Measurements from ENCODE around the gene CERCAM.
A peak's percentile ranks its signal among the peaks of the same experiment; 100 is the strongest.
"Not testable (repeated sequence)": the region's sequence is repeated elsewhere in the genome, so short reads cannot be mapped to it uniquely, and the experiment has no call there.

Gene CERCAM

DNA sequence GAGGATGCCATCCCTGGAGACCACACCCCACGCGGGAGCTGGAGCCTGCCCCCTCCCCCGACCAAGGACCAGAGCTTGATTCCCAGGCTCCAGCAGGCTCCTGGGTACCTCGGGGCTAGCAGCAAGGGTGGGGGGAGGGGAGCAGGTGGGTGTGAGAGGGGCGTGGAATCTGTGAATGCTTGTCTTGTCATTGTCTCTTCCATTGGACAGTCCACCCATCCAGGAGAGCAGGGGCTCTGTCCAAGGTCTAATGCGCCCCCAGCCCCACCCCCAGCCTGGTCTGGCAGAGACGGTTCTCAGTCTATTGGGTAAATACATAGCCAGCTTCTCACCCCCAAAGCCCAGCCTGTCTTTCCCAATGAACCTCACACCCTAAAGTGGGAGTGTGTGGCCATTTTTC is 26.7 kb upstream of the CERCAM start:
- no peak for DNase-seq

DNA sequence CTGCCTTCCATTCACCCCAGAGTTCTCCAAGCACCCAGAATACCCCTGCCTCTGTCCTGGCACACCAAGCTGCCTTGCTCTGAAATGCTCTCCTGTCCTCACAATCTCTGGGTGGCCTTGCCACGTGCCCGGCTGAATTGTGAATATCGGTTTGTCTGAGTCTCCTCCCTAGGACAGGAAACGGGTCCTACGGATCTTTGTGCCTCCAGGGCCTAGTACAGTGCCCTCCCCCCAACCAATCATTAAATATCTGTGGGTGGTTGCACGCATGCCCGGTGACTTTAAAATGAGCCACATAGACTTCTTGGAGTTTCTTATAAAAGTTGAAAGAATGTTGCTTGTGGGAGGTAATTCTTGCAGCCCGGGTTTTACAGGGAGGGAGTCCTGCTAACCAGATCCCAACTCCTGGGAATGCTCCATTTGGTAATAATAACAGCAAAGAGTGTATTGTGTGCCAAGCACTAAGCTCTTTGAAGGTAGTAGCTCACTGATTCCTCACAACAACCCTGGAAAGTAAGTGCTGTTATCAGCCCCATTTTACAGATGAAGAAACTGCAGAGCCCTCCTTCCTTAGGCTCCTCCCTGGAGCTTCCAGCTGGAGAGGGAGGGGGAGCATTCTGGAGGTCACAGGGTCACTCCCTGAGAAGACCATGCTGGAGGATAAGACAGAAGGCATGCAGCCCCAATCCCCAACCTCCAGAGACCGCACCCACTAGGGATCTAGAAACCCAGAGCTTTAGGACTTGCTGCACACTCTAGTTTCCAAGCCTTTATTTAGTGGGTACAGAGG is 26.1 kb upstream of the CERCAM start:
- peak; percentile 57 for DNase-seq

DNA sequence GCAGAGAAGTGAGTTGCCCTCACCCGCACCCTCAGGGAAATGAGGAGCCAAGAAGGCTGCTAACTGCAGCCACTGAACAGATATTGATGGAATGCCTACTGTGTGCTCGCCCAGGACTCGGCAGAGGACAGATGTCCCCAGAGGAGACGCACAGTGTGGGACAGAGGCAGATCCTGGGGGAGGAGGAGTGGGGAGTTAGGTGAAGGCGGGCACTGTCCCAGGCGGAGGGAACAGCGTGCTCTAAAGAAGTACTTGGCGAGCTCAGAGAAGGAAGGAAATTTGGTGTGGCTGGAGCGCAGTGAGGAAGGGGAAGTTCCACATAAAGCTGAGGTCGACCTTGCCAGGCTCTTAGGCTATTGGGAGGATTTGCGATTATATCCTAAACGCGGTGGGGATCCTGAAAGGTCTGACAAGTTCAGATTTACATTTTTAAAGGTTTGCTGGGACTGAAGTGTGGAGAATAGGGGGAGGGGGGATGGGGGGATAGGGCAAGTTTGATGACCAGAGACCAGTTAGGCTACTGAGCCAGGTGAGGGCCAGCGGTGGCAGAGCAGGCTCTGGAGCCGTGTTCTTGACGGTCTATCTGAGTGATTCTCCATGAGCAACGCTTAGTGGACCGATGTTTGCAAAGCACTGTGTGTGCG is 23.6 kb upstream of the CERCAM start:
- no peak for DNase-seq

DNA sequence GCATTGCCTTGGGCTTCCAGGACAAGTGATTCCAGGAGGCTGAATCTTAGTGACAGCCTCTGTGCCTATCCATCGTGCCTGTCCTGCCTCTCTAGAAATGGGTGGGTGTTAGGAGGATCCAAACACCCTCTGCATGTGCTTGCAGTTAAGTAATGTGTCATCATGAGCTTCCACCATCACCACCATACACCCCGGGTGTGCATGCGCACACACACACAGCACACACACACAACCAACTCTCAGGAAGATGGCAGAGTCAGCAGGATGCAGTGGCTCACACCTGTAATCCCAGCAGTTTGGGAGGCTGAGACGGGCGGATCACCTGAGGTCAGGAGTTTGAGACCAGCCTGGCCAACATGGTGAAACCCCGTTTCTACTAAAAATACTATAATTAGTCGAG is 22.8 kb upstream of the CERCAM start:
- DNase-seq, result no peak

DNA sequence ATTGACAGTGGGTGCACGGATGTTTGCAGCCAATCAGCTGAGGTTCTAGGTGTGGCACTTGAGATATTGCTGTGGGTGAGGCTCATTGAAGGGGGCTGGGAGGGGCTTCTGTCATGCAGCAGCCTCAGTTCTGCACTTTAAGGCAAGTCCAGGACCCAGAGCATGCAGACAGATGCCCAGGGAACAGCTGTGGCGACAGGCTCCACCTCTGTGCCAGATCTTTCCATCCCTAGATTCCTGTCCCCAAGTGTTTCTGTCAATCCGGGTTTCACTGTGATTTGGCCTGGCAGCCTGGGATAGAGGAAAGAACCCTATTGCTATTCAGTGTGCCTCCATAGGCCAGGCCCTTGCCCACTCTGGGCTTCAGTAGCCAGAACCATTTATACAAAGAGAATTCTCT is 20.8 kb upstream of the CERCAM start:
- no peak for DNase-seq

DNA sequence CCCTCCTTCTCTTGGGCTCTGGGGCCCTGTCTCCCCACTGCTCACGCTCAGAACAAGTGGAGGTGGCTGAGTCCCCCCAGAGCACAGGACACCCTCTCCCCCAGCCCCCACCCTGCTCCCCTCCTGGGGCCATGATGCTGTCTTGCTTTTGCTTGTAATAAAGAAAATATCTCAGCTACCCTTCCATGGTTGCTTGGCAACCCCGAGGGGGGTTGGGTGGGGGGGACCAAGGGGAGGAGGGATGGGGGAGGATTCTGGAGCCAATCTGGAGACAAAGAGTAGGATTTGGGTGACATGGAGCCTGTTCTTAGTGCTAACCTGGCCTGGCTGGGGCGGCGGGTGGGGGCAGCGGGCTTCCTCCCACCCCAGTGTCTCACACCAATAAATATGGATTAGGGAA is 16.1 kb upstream of the CERCAM start:
- no peak for DNase-seq

DNA sequence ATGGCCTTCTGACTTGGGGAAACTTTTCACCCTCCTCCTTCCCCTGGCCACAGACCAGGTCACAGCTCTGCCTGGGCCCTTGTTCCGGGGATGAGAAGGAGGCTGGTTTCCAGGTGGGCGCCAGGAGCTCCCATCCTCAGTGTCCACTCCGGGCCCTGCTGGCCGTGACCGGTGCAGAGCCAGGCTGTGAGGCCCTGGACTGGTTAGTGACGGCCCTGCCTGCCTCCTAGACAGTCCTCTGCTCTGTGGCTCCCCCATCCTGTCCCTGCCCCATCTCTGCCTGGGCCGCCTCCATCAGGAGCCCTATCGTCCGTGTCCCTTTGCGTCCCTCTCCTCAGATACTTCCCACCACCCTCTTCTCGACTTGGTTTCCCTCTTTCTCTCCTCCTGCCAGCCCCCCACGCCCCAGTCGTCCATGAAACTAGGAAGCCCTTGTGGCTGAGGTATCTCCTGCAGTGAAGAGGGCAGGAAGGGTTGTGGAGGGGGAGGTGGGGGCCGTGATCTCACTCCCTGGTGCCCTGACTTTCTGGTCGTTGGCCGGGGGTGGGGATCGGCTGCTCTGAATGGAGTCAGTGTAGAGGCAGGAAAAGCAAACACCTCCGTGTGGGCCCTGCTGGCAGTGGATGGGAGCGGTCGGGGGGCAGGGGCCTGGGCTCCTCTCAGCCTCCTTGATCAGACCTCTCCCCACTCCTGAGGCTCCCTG is 15.4 kb upstream of the CERCAM start:
- DNase-seq, result no peak

DNA sequence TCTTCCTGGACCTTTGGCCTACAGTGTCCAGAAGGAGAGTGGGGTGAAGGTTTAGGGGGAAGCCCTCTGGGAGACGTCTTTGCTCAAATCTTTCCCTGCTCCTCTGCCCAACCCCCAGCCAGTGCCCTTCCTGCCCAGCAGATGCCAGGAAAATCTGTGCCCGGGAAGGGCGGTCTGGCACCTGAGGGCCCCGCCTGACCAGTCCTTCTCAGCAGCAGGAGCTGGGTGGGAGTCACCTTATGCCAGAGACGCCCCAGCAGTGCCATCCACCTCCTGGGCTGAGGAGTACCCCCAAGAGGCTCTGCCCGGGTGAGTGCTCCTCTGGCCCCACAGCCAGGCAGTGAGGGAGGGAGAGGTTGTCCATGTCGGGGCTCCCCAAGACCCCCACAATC is 14.9 kb upstream of the CERCAM start:
- no peak for DNase-seq

DNA sequence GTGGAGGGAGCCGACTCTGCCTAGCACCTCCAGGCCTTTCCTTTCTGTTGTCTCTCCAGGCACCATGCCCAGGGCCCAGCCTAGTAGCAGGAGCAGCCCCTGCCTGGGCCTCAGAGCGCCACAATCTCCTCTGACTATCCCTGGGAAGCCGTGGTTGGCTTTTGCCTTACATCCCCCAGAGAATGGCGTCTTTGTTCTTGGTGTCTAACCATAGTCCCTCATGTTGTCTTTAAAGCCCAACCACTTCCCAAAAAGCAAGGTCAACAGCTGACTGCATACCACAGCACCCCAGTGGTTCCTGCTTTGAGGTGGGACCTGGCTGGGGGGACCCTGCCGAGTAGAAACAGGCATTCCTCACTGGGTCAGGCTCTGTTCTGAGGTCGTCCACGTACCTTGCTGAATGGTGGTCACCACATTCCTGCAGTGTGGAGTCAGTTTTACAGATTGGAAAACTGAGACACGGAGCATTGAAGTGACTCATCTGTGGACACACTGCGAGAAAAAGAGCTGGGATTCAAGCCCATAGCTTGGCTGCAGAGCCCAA is 13.7 kb upstream of the CERCAM start:
- DNase-seq, result no peak

DNA sequence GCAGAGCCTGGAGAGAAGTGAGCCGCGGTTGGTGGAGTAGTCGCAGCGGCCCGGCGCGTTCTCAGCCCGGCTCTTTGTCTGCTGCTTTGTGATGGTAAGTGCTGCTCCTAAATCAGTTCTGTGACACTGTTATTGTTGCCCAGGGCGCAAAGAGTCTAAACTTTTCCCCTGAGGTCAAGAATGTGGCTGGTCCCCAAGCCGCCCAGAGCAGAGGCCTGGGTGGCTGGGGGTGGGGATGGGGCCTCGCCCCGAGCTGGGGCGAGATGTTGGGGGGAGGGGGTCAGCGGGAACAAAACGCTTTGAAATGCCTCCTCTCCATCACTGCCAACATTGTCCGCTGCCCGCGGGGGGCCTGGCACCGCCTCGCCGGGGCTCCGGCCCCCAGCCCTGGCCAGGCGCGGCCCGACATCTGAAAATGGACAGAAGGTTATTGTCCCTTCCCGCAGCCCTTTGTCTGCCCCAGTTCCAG is 11.7 kb upstream of the CERCAM start:
- peak; percentile 85 for DNase-seq

DNA sequence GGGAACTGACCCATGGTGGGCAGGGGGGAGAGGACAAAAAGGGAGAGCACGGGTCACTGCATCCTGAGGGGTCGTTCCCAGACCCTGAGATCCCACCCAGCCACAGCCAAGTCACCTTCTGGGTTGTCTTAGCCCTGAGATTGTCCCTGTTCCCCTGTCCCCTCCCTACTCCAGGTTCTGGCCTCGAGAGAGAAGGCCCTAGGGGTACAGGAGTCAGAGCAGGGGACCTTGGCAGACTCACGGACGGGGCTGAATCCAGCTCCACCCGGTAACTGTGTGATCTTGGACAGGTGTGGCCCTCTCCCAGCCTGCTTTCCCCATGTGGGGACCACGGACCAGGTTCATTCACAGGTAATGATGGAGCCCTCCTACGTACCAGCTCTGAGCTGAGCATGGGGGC is 11.2 kb upstream of the CERCAM start:
- no peak for DNase-seq

DNA sequence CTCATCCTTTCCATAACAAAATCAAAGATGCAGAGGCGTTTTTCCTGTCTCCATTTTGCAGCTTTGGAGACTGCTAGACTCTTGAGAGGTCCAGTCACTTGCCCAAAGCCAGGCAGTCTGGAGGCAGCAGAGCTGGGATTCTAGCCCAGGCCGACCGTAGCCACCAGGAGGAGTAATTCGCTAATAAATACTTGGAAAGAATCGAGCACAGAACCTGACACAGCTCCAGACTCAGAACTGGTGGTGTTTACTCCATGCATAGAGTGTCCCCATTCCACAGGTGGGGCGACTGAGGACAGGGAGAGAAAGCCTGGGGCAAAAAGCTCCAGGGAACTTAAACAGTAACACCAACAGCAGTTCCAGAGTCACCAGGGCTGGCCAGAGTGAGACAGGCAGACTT is 10.7 kb upstream of the CERCAM start:
- peak; percentile 54 for DNase-seq

DNA sequence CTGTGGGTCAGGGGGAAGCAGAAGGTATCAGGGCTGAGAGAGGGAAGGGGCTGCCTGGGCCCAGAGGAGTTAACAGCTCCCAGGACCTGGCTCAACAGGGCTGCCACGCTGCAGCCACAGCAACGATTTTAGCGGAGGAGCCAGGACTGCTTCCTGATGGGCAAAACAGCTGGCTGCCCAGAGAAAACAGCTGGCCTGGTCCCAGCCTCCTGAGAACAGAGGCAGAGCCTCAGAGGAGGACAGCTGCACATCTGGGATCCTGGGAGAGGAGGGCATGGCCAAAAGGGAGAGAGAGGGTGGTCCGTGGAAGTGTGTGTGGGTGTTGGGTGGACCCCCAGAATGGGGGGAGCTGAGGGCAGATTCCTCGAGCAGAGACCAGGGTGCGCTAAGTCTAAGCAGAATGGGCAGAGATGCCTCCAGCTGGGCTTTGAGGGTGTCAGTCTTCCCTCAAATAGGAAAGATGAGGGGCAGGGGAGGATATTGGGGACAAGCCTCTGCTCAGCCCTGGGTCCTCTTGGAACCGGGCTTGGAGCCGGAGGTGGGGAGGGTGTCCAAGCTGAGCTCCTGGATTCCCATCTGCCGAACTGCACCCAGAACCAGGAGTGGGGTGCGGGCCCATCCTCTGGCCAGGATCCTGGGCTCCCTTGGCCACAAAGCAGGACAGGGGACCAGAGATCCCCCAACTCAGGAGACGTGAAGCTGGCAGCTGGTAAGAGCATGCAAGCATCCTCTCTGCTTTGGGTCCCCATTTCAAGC is 9.1 kb upstream of the CERCAM start:
- no peak for DNase-seq

DNA sequence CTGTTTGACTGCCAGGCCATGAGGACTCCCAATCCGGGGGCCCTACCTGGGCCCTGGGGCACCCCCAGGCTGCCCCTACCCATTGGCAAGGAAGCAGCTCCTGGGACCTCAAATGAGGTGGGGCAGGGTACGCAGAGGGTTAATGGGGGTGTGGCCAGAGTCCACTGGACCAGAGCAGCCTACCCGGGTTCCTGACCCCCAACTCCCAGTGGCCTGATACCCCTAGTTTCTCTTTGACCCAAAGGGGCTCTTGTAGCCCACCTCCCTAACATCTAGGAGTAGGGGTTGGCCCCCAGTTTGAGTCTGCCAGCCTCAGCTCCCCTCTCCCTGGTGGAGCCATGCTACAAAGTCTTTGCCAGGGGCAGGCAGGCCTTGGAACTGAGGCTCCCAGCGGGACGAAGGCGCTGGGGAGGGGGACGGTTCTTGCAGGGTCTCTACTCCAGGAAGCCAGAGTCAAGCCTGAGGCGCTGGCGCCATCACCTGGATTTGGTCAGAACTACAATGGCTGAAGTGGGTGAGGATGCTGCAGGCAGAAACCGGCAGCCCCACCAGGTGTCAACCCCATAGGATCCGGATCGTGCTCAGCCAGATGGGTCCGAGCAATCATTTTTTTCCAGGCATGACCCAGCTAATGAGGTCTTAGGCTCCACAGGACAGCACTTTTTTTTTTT is 8.4 kb upstream of the CERCAM start:
- peak; percentile 90 for DNase-seq

DNA sequence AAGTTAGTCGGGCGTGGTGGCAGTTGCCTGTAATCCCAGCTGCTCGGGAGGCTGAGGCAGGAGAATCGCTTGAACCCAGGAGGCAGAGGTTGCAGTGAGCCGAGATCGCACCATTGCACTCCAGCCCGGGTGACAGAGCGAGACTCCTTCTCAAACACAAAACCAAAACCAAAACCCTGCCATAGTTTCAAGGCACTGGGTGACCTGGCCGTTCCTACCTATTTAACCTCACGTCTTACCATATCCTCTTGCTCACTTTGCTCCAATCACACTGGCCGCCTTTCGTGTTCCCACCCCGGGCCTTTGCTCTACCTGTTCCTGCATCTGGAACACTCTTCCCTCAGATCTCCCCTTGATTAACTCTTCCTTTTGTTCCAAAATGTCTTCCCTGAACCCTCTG is 6.9 kb upstream of the CERCAM start:
- DNase-seq, result not testable (repeated sequence)

DNA sequence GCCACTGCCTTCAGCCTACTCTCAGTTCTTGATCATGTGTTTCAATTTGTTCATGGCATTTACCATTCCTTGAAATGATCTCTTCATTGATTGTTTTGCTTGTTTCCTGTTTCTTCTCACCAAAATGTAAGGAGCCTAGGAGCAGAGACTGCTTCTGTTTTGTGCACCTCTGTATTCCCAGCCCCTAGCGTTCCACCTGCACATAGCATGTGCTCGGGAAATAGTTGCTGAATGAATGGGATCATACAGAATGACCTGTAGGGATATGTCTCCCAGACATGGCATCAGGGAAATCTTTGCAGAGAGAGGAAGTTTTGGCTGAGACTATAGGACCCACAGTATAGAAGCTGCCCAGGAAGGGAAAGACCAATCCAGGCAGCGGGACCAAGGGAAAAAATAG is 6.2 kb upstream of the CERCAM start:
- no peak for DNase-seq

DNA sequence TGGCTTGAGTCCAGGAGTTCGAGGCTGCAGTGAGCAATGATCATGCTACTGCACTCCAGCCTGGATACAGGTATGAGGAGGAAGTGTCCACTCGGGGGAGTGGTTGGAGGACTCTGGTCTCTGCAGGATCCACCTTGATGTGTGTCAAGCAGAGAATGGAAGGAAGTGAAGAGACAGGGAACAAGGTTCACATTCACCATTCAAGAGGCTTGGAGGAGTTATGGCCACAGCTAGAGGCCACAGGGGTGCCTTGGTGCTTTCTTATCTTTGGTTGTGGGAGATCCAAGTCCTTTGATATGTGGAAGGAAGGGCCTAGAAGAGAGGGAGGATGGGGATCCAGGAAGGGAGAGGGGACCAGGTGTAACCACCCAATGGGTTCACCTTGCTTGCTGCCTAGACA is 5.4 kb upstream of the CERCAM start:
- no peak for DNase-seq

DNA sequence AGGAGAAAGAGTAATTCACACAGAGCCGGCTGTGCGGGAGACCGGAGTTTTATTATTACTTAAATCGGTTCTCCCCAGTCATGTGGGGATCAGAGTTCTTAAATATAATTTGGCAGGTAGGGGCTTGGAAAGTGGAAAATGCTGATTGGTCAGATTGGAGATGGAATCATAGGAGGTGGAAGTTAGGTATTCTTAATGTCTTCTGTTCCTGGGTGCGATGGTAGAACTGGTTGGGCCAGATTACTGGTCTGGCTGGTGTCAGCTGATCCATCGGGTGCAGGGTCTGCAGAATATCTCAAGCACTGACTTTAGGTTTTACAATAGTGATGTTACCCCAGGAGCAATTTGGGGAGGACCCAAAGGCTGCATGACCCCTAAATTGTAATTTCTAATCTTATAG is 4.6 kb upstream of the CERCAM start:
- DNase-seq, result no peak

DNA sequence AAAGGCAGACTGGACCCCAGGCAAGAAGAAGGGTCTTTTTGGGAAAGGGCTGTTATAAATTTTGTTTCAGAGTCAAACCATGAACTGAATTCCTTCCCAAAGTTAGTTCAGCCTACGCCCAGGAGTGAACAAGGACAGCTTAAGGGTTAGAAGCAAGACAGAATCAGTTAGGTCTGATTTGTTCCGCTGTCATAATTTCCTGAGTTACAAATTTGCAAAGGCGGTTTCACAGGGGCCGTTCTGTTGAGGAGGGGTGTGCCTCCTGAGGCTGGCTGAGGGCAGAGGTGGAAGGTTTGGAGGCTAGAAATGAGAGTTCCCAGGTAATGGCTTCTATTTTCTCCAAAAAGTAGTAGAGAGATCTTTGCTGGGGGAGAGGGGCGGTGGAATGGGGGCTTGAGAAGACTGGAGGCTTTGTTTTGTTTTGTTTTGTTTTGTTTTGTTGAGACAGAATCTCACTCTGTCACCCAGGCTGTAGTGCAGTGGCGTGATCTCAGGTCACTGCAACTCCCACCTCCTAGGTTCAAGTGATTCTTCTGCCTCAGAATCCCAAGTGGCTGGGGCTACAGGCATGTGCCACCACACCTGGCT is 4.1 kb upstream of the CERCAM start:
- DNase-seq, result no peak

DNA sequence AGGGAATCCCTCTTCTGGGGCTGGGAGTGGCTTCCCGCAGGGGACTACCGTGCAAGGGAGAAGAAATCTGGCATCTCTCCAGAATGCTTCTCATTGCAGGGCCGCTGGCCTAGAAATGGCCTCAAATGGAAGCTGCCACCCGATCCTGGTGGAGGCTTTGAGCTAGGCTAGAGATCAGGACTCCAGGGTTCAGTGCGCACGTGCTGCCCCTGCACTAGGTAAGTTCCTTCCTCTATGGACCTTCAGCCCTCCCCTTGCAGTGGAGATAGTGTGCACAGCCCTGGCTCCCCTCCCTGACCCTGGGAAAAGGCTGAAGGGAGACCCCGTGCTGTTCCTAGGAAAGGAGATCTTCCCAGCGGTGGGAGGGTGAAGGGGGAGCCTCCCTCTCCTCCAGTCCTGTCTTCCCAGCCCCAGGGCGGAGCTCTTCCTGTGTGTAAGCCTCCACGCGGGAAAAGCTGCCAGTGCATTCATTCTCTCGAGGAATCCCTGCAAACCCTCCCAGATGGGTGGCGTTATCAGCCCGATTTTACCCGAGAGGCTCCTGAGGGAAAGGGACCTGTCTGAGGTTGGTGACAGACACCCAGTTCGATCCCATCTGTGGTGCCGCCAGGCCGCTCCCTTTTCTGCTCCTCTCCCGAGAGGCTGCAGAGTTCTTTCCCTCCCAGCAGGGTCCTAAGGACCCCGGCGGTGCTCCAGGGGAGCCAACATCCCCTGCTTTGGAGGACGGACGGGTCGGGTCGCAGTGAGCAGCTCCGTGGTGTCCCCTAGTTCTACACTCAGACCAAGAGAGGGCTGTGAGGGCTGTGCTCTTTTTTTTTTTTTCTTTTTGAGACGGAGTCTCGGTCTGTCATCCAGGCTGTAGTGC is 1.4 kb upstream of the CERCAM start:
- no peak for DNase-seq

DNA sequence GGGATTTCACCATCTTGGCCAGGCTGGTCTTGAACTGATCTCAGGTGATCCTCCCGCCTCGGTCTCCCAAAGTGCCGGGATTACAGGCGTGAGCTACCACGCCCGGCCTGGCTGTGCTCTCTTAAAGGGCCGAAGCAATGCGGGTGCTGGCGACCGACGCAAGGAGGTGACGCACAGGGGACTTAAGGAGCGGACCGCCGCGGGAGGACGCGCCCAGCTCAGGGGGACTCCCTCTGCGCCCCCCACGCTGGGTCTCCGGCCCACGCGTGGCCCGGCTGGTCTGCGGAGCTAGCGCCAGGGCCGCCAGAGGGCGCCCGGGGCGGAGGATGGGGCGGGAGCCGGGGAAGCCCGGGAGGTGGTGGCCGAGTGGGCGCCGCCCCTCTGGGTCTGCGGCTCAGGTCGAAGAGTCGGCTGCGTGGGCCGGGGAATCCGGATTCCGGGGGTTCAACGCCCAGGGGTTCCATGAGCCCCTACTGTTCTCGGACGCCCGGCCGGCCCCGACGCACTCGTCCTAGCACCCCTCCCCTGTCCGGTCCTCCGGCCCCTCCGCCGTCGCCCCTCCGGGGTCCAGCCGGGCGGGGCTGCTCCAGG is 502 bp upstream of the CERCAM start:
- peak; percentile 60 for DNase-seq
